KMS-11 (cell line): ENCODE measurements around the gene CFAP221.

Source experiments
- H2AFZ ChIP-seq: fragments of 200-600 bp; sonication (generic); 2 replicates; pipeline ENCODE4 v1.6.1; 2016; ENCODE audit warnings: antibody characterized with exemption, mixed run types, low read depth
- H3K27ac ChIP-seq: fragments of 200-600 bp; sonication (generic); 2 replicates; pipeline ENCODE4 v1.6.1; 2016; ENCODE audit warnings: mild to moderate bottlenecking, mixed run types
- H3K27me3 ChIP-seq: fragments of 200-600 bp; sonication (generic); 2 replicates; pipeline ENCODE4 v1.6.1; 2017; ENCODE audit warnings: mild to moderate bottlenecking, low read depth, mixed run types, moderate library complexity; ENCODE audit not compliant: insufficient read depth
- H3K36me3 ChIP-seq: fragments of 200-600 bp; sonication (generic); 2 replicates; pipeline ENCODE4 v1.6.1; 2017; ENCODE audit warnings: mild to moderate bottlenecking, mixed run types; ENCODE audit not compliant: insufficient read depth
- H3K4me1 ChIP-seq: fragments of 200-600 bp; sonication (generic); 2 replicates; pipeline ENCODE4 v1.6.1; 2016; ENCODE audit warnings: mild to moderate bottlenecking, low read depth, mixed run types; ENCODE audit not compliant: poor library complexity, severe bottlenecking
- H3K4me2 ChIP-seq: fragments of 200-600 bp; sonication (generic); 2 replicates; pipeline ENCODE4 v1.7.0; 2016; ENCODE audit warnings: mild to moderate bottlenecking, mixed run types
- H3K4me3 ChIP-seq: fragments of 200-600 bp; sonication (generic); IDR thresholded peaks from 2 replicates; pipeline ENCODE4 v1.6.1; 2017; ENCODE audit warnings: low read depth, low read length, mixed read lengths; ENCODE audit not compliant: insufficient read depth
- H3K79me2 ChIP-seq: fragments of 200-600 bp; sonication (generic); 2 replicates; pipeline ENCODE4 v1.6.1; 2016; ENCODE audit warnings: low read depth, mixed run types; ENCODE audit not compliant: insufficient read depth
- H3K9ac ChIP-seq: fragments of 200-600 bp; sonication (generic); 2 replicates; pipeline ENCODE4 v1.6.1; 2016; ENCODE audit warnings: mild to moderate bottlenecking, mixed run types
- H4K20me1 ChIP-seq: fragments of 200-600 bp; sonication (generic); 2 replicates; pipeline ENCODE4 v1.6.1; 2016; ENCODE audit warnings: mild to moderate bottlenecking, mixed run types; ENCODE audit not compliant: insufficient read depth
- TF ChIP-seq, protein P1 (sequence below): fragments of 200-600 bp; sonication (generic); conservative IDR thresholded peaks from 2 replicates; pipeline ENCODE4 v1.6.1; 2017; ENCODE audit warnings: low read depth, mild to moderate bottlenecking, antibody characterized with exemption, low read length, moderate library complexity, mixed read lengths

Gene CFAP221

DNA sequence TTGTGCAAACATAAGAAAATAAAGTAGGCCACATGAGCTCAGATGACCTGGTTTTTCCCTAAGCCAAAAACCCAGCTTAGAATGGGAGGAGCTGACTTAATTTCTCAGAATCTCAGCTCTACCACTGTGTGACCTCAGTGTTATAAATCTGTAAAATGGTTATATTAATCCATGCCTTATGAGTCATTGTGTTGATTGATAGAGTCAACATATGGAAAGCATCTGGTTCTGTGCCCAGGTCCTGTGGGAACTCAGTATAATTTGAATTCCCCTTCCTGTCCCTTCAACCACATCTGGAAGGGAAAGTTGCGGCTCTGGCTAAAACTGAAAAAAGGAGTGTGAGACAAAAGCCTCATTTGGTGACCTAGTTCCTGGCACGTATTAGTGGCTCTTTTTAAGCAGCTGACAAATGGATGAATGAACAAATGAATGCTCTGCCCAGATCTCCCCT lies 160.4 kb downstream of the CFAP221 start:
- no peak overlapping the region for H2AFZ ChIP-seq
- H3K4me1 ChIP-seq: peaks cover 8% of the 10 kb centered on the region
- H3K9ac ChIP-seq: no peak overlapping the region
- H3K4me2 ChIP-seq: no peak overlapping the region
- H3K4me3 ChIP-seq: no peak overlapping the region
- H3K79me2 ChIP-seq: no peaks in the 10 kb centered on the region
- TF ChIP-seq, protein P1, sequence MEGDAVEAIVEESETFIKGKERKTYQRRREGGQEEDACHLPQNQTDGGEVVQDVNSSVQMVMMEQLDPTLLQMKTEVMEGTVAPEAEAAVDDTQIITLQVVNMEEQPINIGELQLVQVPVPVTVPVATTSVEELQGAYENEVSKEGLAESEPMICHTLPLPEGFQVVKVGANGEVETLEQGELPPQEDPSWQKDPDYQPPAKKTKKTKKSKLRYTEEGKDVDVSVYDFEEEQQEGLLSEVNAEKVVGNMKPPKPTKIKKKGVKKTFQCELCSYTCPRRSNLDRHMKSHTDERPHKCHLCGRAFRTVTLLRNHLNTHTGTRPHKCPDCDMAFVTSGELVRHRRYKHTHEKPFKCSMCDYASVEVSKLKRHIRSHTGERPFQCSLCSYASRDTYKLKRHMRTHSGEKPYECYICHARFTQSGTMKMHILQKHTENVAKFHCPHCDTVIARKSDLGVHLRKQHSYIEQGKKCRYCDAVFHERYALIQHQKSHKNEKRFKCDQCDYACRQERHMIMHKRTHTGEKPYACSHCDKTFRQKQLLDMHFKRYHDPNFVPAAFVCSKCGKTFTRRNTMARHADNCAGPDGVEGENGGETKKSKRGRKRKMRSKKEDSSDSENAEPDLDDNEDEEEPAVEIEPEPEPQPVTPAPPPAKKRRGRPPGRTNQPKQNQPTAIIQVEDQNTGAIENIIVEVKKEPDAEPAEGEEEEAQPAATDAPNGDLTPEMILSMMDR: no peak
- H3K36me3 ChIP-seq: no peaks in the 10 kb centered on the region
- H4K20me1 ChIP-seq: no peaks in the 10 kb centered on the region
- H3K27ac ChIP-seq: no peak overlapping the region
- H3K27me3 ChIP-seq: no peaks in the 10 kb centered on the region

- Histone ChIP-seq H4K20me1 (no peaks in the 10 kb centered on the region), H3K27me3 (no peaks in the 10 kb centered on the region), H3K4me2 (no peak overlapping the region), H3K27ac (no peak overlapping the region), H3K4me1 (peaks cover 8% of the 10 kb centered on the region), H3K79me2 (no peaks in the 10 kb centered on the region), H3K36me3 (no peaks in the 10 kb centered on the region), H3K4me3 (no peak overlapping the region), H3K9ac (no peak overlapping the region), H2AFZ (no peak overlapping the region)
- TF ChIP-seq, protein P1: no peak
Measured at GRCh38 chr2:119706221-119706620, 162.0 kb downstream of the CFAP221 start.
